ENCODE results near the gene SCNN1B. TPM values are rescaled to one million over a fixed set of nuclear protein-coding genes. Genes with fewer than 3 reads are reported as not detected.
"Not testable (repeated sequence)": the region's sequence is repeated elsewhere in the genome, so short reads cannot be mapped to it uniquely, and the experiment has no call there.

SCNN1B gene
- total RNA-seq, 2 experiments from 2014 or later, result not detected

- no peak overlapping the region for H3K4me3 Mint-ChIP-seq
- H3K36me3 Mint-ChIP-seq (ENCODE audit: low read depth), result no peaks in the 10 kb centered on the region
- H3K27ac Mint-ChIP-seq, result no peak overlapping the region
- ChIA-PET POLR2A (interaction anchor here (0.5 kb wide), 1 partner anchor 55 kb away, joined by 8 read pairs; no protein-coding TSS in a partner anchor), CTCF (no interaction called here)
- H3K4me1 Mint-ChIP-seq, result no peaks in the 10 kb centered on the region
- H3K9me3 Mint-ChIP-seq, result no peaks in the 10 kb centered on the region
- H3K27me3 Mint-ChIP-seq, result no peaks in the 10 kb centered on the region
- no peak for DNase-seq
Observed at GRCh38 chr16:23356941-23357340, 54.8 kb downstream of the SCNN1B start.

- no peaks in the 10 kb centered on the region for H3K27me3 Mint-ChIP-seq
- H3K4me1 Mint-ChIP-seq, result no peaks in the 10 kb centered on the region
- no peaks in the 10 kb centered on the region for H3K9me3 Mint-ChIP-seq
- ChIA-PET POLR2A (no interaction called here), CTCF (no interaction called here)
- no peak overlapping the region for H3K27ac Mint-ChIP-seq
- H3K4me3 Mint-ChIP-seq, result no peak overlapping the region
- no peak for DNase-seq
- H3K36me3 Mint-ChIP-seq (ENCODE audit: low read depth), result no peaks in the 10 kb centered on the region
Observed at GRCh38 chr16:23357761-23358290, 55.7 kb downstream of the SCNN1B start.

GRCh38 chr16:23359092-23359760 lies 57.1 kb downstream of the SCNN1B start:
- Mint-ChIP-seq H3K36me3 (ENCODE audit: low read depth) (no peaks in the 10 kb centered on the region), H3K27ac (no peak overlapping the region), H3K4me1 (no peaks in the 10 kb centered on the region), H3K4me3 (no peak overlapping the region), H3K9me3 (no peaks in the 10 kb centered on the region), H3K27me3 (no peaks in the 10 kb centered on the region)
- ChIA-PET CTCF (no interaction called here), POLR2A (no interaction called here)
- no peak for DNase-seq

- ChIA-PET CTCF (no interaction called here), POLR2A (no interaction called here)
- Mint-ChIP-seq H3K27ac (no peak overlapping the region), H3K4me3 (no peak overlapping the region), H3K36me3 (ENCODE audit: low read depth) (no peaks in the 10 kb centered on the region), H3K9me3 (no peaks in the 10 kb centered on the region), H3K4me1 (peaks cover 8% of the 10 kb centered on the region), H3K27me3 (no peaks in the 10 kb centered on the region)
- no peak for DNase-seq
Observed at GRCh38 chr16:23362460-23363317, 60.6 kb downstream of the SCNN1B start.

- no peak for DNase-seq
- ChIA-PET POLR2A (no interaction called here), CTCF (interaction anchor here (0.6 kb wide), 1 partner anchor 516 kb away, joined by 3 read pairs; no protein-coding TSS in a partner anchor)
- Mint-ChIP-seq H3K36me3 (ENCODE audit: low read depth) (no peaks in the 10 kb centered on the region), H3K9me3 (no peaks in the 10 kb centered on the region), H3K4me1 (peaks cover 8% of the 10 kb centered on the region), H3K4me3 (no peak overlapping the region), H3K27ac (no peak overlapping the region), H3K27me3 (no peaks in the 10 kb centered on the region)
Observed at GRCh38 chr16:23365602-23366240, 63.6 kb downstream of the SCNN1B start.

GRCh38 chr16:23366341-23366740 lies 64.2 kb downstream of the SCNN1B start:
- CTCF ChIA-PET, result interaction anchor here (0.6 kb wide), 1 partner anchor 1782 kb away, joined by 3 read pairs; no protein-coding TSS in a partner anchor
- H3K9me3 Mint-ChIP-seq, POLR2A ChIA-PET: not testable (repeated sequence)

GRCh38 chr16:23367564-23367963 lies 65.5 kb downstream of the SCNN1B start:
- ChIA-PET CTCF (no interaction called here), POLR2A (no interaction called here)
- Mint-ChIP-seq H3K4me1 (peaks cover 8% of the 10 kb centered on the region), H3K27ac (no peak overlapping the region), H3K4me3 (no peak overlapping the region), H3K27me3 (no peaks in the 10 kb centered on the region), H3K36me3 (ENCODE audit: low read depth) (no peaks in the 10 kb centered on the region), H3K9me3 (no peaks in the 10 kb centered on the region)
- no peak for DNase-seq

More at GRCh38 chr16:23366341-23366740, 64.2 kb downstream of the SCNN1B start:
- not testable (repeated sequence) for H3K36me3 Mint-ChIP-seq (ENCODE audit: low read depth); H3K4me3 Mint-ChIP-seq; H3K27me3 Mint-ChIP-seq; DNase-seq; H3K27ac Mint-ChIP-seq; H3K4me1 Mint-ChIP-seq

- no peaks in the 10 kb centered on the region for H3K36me3 Mint-ChIP-seq (ENCODE audit: low read depth)
- H3K9me3 Mint-ChIP-seq, result no peaks in the 10 kb centered on the region
- H3K4me3 Mint-ChIP-seq, result no peak overlapping the region
- ChIA-PET CTCF (interaction anchor here (0.6 to 0.7 kb wide), 3 partner anchors 13 to 704 kb away, joined by 3 to 5 read pairs (median 3); no protein-coding TSS in a partner anchor), POLR2A (no interaction called here)
- H3K4me1 Mint-ChIP-seq, result peaks cover 8% of the 10 kb centered on the region
- no peak for DNase-seq
- no peaks in the 10 kb centered on the region for H3K27me3 Mint-ChIP-seq
- no peak overlapping the region for H3K27ac Mint-ChIP-seq
Observed at GRCh38 chr16:23367988-23368387, 65.9 kb downstream of the SCNN1B start.

GRCh38 chr16:23368469-23368868 lies 66.4 kb downstream of the SCNN1B start:
- Mint-ChIP-seq H3K27me3 (no peaks in the 10 kb centered on the region), H3K9me3 (no peaks in the 10 kb centered on the region), H3K36me3 (ENCODE audit: low read depth) (no peaks in the 10 kb centered on the region), H3K27ac (no peak overlapping the region), H3K4me1 (peaks cover 8% of the 10 kb centered on the region), H3K4me3 (no peak overlapping the region)
- ChIA-PET CTCF (interaction anchor here (0.6 to 0.7 kb wide), 3 partner anchors 12 to 703 kb away, joined by 3 to 5 read pairs (median 3); no protein-coding TSS in a partner anchor), POLR2A (no interaction called here)
- DNase-seq, result no peak

- no peak for DNase-seq
- POLR2A ChIA-PET, result no interaction called here
- Mint-ChIP-seq H3K36me3 (ENCODE audit: low read depth) (no peaks in the 10 kb centered on the region), H3K9me3 (no peaks in the 10 kb centered on the region), H3K4me3 (no peak overlapping the region), H3K27ac (no peak overlapping the region), H3K4me1 (peaks cover 8% of the 10 kb centered on the region), H3K27me3 (no peaks in the 10 kb centered on the region)
- CTCF ChIA-PET, result no interaction called here
Observed at GRCh38 chr16:23369416-23369815, 67.3 kb downstream of the SCNN1B start.

GRCh38 chr16:23371368-23371767 lies 69.3 kb downstream of the SCNN1B start:
- ChIA-PET CTCF (no interaction called here), POLR2A (no interaction called here)
- Mint-ChIP-seq H3K9me3 (no peaks in the 10 kb centered on the region), H3K36me3 (ENCODE audit: low read depth) (no peaks in the 10 kb centered on the region), H3K4me3 (no peak overlapping the region), H3K4me1 (no peaks in the 10 kb centered on the region), H3K27me3 (no peaks in the 10 kb centered on the region), H3K27ac (no peak overlapping the region)
- DNase-seq, result no peak

- POLR2A ChIA-PET, result no interaction called here
- Mint-ChIP-seq H3K27me3 (no peaks in the 10 kb centered on the region), H3K4me3 (no peak overlapping the region), H3K4me1 (no peaks in the 10 kb centered on the region), H3K9me3 (no peaks in the 10 kb centered on the region), H3K36me3 (ENCODE audit: low read depth) (no peaks in the 10 kb centered on the region), H3K27ac (no peak overlapping the region)
- no peak for DNase-seq
- CTCF ChIA-PET, result interaction anchor here (0.7 kb wide), 1 partner anchor 602 kb away, joined by 4 read pairs; no protein-coding TSS in a partner anchor
Observed at GRCh38 chr16:23373436-23374219, 71.5 kb downstream of the SCNN1B start.

Measured in activated CD4-positive, alpha-beta T cell treated with anti-CD3 and anti-CD28 coated beads, Interleukin-2, amount 10 ng/mL, durations not matched to agents 7 days and 5 days (primary cell).